ENCODE data around the gene MTG2. TPM values are rescaled to one million over a fixed set of nuclear protein-coding genes. Genes with fewer than 3 reads are reported as not detected.

Gene MTG2
- total and polyA plus RNA-seq, 2 of the 13 experiments (the other 11 are each of a cell fraction or from before 2014, with no cell fraction given), result 20.4 to 37.8 TPM

GRCh38 chr20:62143081-62143956 is 39.5 kb upstream of the MTG2 start, which contains the start of the genes PSMA7 and SS18L1 (continued):
- TF ChIP-seq CREB1 (IDR thresholded peaks at IDR 0.05) (peak; percentile 79; the same call in 1 of the 2 replicates), CREB1 (CRISPR knock-in tag; IDR thresholded peaks at IDR 0.05) (no peak), RFX5 (IDR thresholded peaks at IDR 0.05; ENCODE audit: low read depth, low read length) (0 out of 2 replicates have a peak, but pooled peaks have one; percentile 44), ZNF563 (CRISPR knock-in tag; IDR thresholded peaks at IDR 0.05) (peak; percentile 69), BRD4 (CRISPR knock-in tag; IDR thresholded peaks at IDR 0.05) (peak; percentile 86), ADNP (CRISPR knock-in tag; IDR thresholded peaks at IDR 0.05) (no peak), ZNF354B (CRISPR knock-in tag; IDR thresholded peaks at IDR 0.05) (no peak), MTA1 (CRISPR knock-in tag; IDR thresholded peaks at IDR 0.05; ENCODE audit: borderline replicate concordance) (peak; percentile 71; the same call in 1 of the 2 replicates), ZKSCAN5 (CRISPR knock-in tag; IDR thresholded peaks at IDR 0.05) (no peak), ZMAT3 (CRISPR knock-in tag; conservative IDR thresholded peaks at IDR 0.05) (0 out of 2 replicates have a peak, but pooled peaks have one; percentile 21), MAFF (IDR thresholded peaks at IDR 0.05; ENCODE audit: low read depth, low read length) (no peak), SKIL (CRISPR knock-in tag; IDR thresholded peaks at IDR 0.05; ENCODE audit: borderline replicate concordance) (peak; percentile 42; the same call in 1 of the 2 replicates), ZNF383 (CRISPR knock-in tag; IDR thresholded peaks at IDR 0.05; ENCODE audit: borderline replicate concordance) (no peak), KDM3A (CRISPR knock-in tag; IDR thresholded peaks at IDR 0.05; ENCODE audit: low read depth) (0 out of 2 replicates have a peak, but pooled peaks have one; percentile 26)
- TF ChIP-seq, protein P1, sequence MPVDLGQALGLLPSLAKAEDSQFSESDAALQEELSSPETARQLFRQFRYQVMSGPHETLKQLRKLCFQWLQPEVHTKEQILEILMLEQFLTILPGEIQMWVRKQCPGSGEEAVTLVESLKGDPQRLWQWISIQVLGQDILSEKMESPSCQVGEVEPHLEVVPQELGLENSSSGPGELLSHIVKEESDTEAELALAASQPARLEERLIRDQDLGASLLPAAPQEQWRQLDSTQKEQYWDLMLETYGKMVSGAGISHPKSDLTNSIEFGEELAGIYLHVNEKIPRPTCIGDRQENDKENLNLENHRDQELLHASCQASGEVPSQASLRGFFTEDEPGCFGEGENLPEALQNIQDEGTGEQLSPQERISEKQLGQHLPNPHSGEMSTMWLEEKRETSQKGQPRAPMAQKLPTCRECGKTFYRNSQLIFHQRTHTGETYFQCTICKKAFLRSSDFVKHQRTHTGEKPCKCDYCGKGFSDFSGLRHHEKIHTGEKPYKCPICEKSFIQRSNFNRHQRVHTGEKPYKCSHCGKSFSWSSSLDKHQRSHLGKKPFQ (CRISPR knock-in tag; IDR thresholded peaks at IDR 0.05; ENCODE audit: insufficient replicate concordance), result no peak
- TF ChIP-seq, protein P2, sequence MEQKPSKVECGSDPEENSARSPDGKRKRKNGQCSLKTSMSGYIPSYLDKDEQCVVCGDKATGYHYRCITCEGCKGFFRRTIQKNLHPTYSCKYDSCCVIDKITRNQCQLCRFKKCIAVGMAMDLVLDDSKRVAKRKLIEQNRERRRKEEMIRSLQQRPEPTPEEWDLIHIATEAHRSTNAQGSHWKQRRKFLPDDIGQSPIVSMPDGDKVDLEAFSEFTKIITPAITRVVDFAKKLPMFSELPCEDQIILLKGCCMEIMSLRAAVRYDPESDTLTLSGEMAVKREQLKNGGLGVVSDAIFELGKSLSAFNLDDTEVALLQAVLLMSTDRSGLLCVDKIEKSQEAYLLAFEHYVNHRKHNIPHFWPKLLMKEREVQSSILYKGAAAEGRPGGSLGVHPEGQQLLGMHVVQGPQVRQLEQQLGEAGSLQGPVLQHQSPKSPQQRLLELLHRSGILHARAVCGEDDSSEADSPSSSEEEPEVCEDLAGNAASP (CRISPR knock-in tag; IDR thresholded peaks at IDR 0.05; ENCODE audit: borderline replicate concordance), result 0 out of 2 replicates have a peak, but pooled peaks have one; percentile 67
- TF ChIP-seq, protein P3, sequence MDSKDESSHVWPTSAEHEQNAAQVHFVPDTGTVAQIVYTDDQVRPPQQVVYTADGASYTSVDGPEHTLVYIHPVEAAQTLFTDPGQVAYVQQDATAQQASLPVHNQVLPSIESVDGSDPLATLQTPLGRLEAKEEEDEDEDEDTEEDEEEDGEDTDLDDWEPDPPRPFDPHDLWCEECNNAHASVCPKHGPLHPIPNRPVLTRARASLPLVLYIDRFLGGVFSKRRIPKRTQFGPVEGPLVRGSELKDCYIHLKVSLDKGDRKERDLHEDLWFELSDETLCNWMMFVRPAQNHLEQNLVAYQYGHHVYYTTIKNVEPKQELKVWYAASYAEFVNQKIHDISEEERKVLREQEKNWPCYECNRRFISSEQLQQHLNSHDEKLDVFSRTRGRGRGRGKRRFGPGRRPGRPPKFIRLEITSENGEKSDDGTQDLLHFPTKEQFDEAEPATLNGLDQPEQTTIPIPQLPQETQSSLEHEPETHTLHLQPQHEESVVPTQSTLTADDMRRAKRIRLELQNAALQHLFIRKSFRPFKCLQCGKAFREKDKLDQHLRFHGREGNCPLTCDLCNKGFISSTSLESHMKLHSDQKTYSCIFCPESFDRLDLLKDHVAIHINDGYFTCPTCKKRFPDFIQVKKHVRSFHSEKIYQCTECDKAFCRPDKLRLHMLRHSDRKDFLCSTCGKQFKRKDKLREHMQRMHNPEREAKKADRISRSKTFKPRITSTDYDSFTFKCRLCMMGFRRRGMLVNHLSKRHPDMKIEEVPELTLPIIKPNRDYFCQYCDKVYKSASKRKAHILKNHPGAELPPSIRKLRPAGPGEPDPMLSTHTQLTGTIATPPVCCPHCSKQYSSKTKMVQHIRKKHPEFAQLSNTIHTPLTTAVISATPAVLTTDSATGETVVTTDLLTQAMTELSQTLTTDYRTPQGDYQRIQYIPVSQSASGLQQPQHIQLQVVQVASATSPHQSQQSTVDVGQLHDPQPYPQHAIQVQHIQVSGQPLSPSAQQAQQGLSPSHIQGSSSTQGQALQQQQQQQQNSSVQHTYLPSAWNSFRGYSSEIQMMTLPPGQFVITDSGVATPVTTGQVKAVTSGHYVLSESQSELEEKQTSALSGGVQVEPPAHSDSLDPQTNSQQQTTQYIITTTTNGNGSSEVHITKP (CRISPR knock-in tag; IDR thresholded peaks at IDR 0.05; ENCODE audit: low read depth), result peak; percentile 98
- TF ChIP-seq, protein P4, sequence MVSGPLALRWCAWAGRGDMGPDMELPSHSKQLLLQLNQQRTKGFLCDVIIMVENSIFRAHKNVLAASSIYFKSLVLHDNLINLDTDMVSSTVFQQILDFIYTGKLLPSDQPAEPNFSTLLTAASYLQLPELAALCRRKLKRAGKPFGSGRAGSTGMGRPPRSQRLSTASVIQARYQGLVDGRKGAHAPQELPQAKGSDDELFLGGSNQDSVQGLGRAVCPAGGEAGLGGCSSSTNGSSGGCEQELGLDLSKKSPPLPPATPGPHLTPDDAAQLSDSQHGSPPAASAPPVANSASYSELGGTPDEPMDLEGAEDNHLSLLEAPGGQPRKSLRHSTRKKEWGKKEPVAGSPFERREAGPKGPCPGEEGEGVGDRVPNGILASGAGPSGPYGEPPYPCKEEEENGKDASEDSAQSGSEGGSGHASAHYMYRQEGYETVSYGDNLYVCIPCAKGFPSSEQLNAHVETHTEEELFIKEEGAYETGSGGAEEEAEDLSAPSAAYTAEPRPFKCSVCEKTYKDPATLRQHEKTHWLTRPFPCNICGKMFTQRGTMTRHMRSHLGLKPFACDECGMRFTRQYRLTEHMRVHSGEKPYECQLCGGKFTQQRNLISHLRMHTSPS (CRISPR knock-in tag; IDR thresholded peaks at IDR 0.05; ENCODE audit: low read depth), result no peak

All from HepG2 (cell line).